Glomerular endothelial cell (primary cell): ENCODE measurements around the gene ULBP2. TPM values are rescaled to one million over a fixed set of nuclear protein-coding genes. Genes with fewer than 3 reads are reported as not detected.

ENCODE experiments used
- DNase-seq: peaks from one replicate; pipeline ENCODE4 v3.0.0-alpha.2; 2011; ENCODE audit warnings: low read depth, low spot score; ENCODE audit errors: extremely low read depth
- total RNA-seq: library from RNA; depleted of rRNA; stranded (reverse); fragments of >200 nt; gene quantifications from 2 replicates; pipeline ENCODE4 v1.2.3, GENCODE V29; 2015

The ULBP2 gene
- total RNA-seq, 1 donor from 2014 or later, result 19.0 TPM

- no peak for DNase-seq
Measured at GRCh38 chr6:149995235-149995750, 53.5 kb downstream of the ULBP2 start.

GRCh38 chr6:149995971-149996370 is 54.2 kb downstream of the ULBP2 start:
- DNase-seq, result no peak

Other genes starting within 250 kb of the ULBP2 start
- 18.6 and 32.1 TPM in 2 replicates for gene LATS1, start 223.9 kb upstream of the ULBP2 start, total RNA-seq
- 13.9 and 22.4 TPM in 2 replicates for gene NUP43, start 195.5 kb upstream of the ULBP2 start, total RNA-seq
- 94.4 and 101 TPM in 2 replicates for gene PCMT1, start 192.3 kb upstream of the ULBP2 start, total RNA-seq
- gene LRP11, start 77.7 kb upstream of the ULBP2 start, total RNA-seq, result 16.8 and 26.0 TPM in 2 replicates
- 0.39 TPM in 1 of 2 replicates, not detected in the other for gene RAET1E, start 43.9 kb upstream of the ULBP2 start, total RNA-seq
- 0.58 TPM in 1 of 2 replicates, not detected in the other for gene RAET1G, start 18.9 kb upstream of the ULBP2 start, total RNA-seq
- gene ULBP1, start 21.9 kb downstream of the ULBP2 start, total RNA-seq, result 3.3 and 4.1 TPM in 2 replicates
- not detected in 2 replicates for gene RAET1L, start 83.5 kb downstream of the ULBP2 start, total RNA-seq
- gene ULBP3, start 127.1 kb downstream of the ULBP2 start, total RNA-seq, result 8.0 and 11.0 TPM in 2 replicates
- gene PPP1R14C, start 201.0 kb downstream of the ULBP2 start, total RNA-seq, result 1.6 and 3.0 TPM in 2 replicates